ENCODE data around the gene SYNE3. TPM values are rescaled to one million over a fixed set of nuclear protein-coding genes. Genes with fewer than 3 reads are reported as not detected.
A peak's percentile ranks its signal among the peaks of the same experiment; 100 is the strongest.

SYNE3 gene
- total RNA-seq, 1 donor from 2014 or later = 21.4 TPM

GRCh38 chr14:95500201-95500681 is 16.2 kb downstream of the SYNE3 start:
- peak overlapping the region in 2 of 3 donors; percentile 2 to 54 for H3K9ac ChIP-seq (ENCODE audit: low read depth in 1 of 3, low read length in 3 of 3)
- H3K27ac ChIP-seq (ENCODE audit: low read depth, low read length) = no peak overlapping the region
- H3K4me3 ChIP-seq (ENCODE audit: low read length in 3 of 3) = peak overlapping the region in 1 of 3 donors; percentile 22
- H3K4me1 ChIP-seq (ENCODE audit: control insufficient read depth in 3 of 3, insufficient read depth in 3 of 3, low read length in 3 of 3) = peaks cover 54 to 58% (median 58%) of the 10 kb centered on the region in 3 donors
- H3K36me3 ChIP-seq (ENCODE audit: control insufficient read depth in 3 of 3, insufficient read depth in 3 of 3, low read length in 3 of 3) = no peaks in the 10 kb centered on the region
- H3K27me3 ChIP-seq (ENCODE audit: control insufficient read depth in 3 of 3, insufficient read depth in 3 of 3, low read length in 3 of 3) = no peaks in the 10 kb centered on the region
- H3K9me3 ChIP-seq (ENCODE audit: control insufficient read depth in 3 of 3, low read length in 3 of 3) = no peaks in the 10 kb centered on the region

GRCh38 chr14:95499354-95499750 is 17.1 kb downstream of the SYNE3 start:
- no peak overlapping the region for H3K4me3 ChIP-seq (ENCODE audit: low read length in 3 of 3)
- no peak overlapping the region for H3K27ac ChIP-seq (ENCODE audit: low read depth, low read length)
- H3K9me3 ChIP-seq (ENCODE audit: control insufficient read depth in 3 of 3, low read length in 3 of 3) = no peaks in the 10 kb centered on the region
- H3K36me3 ChIP-seq (ENCODE audit: control insufficient read depth in 3 of 3, insufficient read depth in 3 of 3, low read length in 3 of 3) = no peaks in the 10 kb centered on the region
- peaks cover 47 to 53% (median 51%) of the 10 kb centered on the region in 3 donors for H3K4me1 ChIP-seq (ENCODE audit: control insufficient read depth in 3 of 3, insufficient read depth in 3 of 3, low read length in 3 of 3)
- no peaks in the 10 kb centered on the region for H3K27me3 ChIP-seq (ENCODE audit: control insufficient read depth in 3 of 3, insufficient read depth in 3 of 3, low read length in 3 of 3)
- H3K9ac ChIP-seq (ENCODE audit: low read depth in 1 of 3, low read length in 3 of 3) = no peak overlapping the region

DNA sequence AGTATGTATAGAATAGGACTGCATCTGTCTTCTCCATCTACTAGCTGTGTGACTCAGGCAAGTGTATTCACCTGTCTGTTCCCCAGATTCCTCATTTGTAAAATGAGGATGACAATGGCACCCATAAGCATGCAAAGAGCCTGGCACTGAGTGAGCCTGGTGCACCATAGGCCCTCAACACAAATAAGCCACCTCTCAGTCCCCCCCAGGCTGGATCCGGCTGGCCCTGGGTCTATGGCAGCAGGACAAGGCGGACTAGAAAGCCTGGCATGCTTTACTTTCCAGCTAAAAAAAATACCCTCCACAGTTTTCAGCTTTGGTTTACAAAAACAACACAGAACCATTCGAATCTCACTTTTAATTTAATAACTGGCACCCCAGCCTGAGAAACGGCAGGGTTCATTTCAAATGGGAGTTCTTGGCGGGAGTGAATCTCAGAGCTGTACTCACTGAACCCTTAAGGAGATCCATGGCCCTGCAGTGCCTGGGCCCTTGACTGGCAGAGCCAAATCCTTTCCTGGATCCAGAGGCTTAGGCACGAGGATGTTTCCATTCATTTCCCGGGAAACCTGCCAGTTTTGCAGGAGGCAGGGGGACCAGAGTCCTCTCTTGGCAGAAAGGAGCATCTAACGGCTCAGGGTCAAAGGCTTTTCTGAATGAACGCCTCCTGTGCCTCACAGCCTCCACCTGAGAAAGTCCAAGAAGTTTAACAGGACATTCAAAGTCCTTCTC is 17.7 kb downstream of the SYNE3 start:
- Histone ChIP-seq H3K4me1 (ENCODE audit: control insufficient read depth in 3 of 3, insufficient read depth in 3 of 3, low read length in 3 of 3) (peaks cover 43 to 54% (median 48%) of the 10 kb centered on the region in 3 donors), H3K9me3 (ENCODE audit: control insufficient read depth in 3 of 3, low read length in 3 of 3) (no peaks in the 10 kb centered on the region), H3K4me3 (ENCODE audit: low read length in 3 of 3) (no peak overlapping the region), H3K36me3 (ENCODE audit: control insufficient read depth in 3 of 3, insufficient read depth in 3 of 3, low read length in 3 of 3) (no peaks in the 10 kb centered on the region), H3K27me3 (ENCODE audit: control insufficient read depth in 3 of 3, insufficient read depth in 3 of 3, low read length in 3 of 3) (no peaks in the 10 kb centered on the region), H3K9ac (ENCODE audit: low read depth in 1 of 3, low read length in 3 of 3) (no peak overlapping the region), H3K27ac (ENCODE audit: low read depth, low read length) (no peak overlapping the region)

DNA sequence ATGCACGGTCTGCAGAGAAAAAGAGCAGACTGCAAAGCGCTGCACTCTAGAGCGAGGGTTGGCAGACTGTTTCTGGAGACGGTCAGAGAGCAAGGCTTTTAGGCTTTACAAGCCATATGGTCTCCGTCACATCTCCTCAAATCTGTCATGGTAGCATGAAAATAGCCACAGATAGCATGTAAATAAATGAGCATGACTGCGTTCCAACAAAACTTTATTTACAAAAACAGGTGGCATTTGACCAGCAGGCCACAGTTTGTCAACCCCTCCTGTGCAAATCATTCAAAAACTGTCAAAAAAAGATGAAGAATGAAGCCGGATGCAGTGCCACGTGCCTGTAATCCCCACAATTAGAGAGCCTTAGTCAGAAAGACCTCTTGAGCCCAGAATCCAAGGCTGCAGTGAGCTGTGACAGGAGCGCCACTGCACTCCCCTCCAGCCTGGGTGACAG is 18.9 kb downstream of the SYNE3 start:
- Histone ChIP-seq H3K4me1 (ENCODE audit: control insufficient read depth in 3 of 3, insufficient read depth in 3 of 3, low read length in 3 of 3) (peaks cover 43 to 54% (median 48%) of the 10 kb centered on the region in 3 donors), H3K9me3 (ENCODE audit: control insufficient read depth in 3 of 3, low read length in 3 of 3) (no peaks in the 10 kb centered on the region), H3K27me3 (ENCODE audit: control insufficient read depth in 3 of 3, insufficient read depth in 3 of 3, low read length in 3 of 3) (no peaks in the 10 kb centered on the region), H3K36me3 (ENCODE audit: control insufficient read depth in 3 of 3, insufficient read depth in 3 of 3, low read length in 3 of 3) (no peaks in the 10 kb centered on the region), H3K9ac (ENCODE audit: low read depth in 1 of 3, low read length in 3 of 3) (no peak overlapping the region), H3K27ac (ENCODE audit: low read depth, low read length) (no peak overlapping the region), H3K4me3 (ENCODE audit: low read length in 3 of 3) (no peak overlapping the region)

DNA sequence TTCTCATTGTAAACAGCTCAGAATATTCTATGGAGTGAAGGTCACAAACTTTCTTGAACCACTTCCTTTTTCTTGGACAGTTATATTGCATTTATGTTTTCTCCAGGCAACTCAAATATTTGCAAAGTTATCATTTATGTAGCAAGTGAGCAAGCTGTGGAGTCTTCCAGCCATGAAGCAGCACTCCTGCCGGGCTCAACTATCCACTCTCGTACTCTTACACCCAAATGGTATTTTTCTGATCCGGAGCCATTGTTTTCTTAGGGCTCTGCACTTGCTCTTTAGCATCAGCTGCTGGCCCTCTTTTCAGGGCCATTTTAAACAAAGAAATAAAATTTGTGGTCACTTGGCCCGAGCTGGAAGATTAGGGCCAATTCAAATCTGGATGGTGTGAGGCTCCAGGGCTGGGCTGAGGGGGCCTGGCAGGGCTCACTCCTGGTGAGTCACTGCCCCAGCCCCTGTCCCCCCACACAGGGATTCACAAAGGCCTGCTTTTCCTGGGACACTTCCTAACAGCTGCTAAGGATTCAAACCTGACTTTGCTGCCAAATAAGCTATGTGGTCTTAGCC is 19.7 kb downstream of the SYNE3 start:
- no peaks in the 10 kb centered on the region for H3K27me3 ChIP-seq (ENCODE audit: control insufficient read depth in 3 of 3, insufficient read depth in 3 of 3, low read length in 3 of 3)
- H3K4me3 ChIP-seq (ENCODE audit: low read length in 3 of 3) = no peak overlapping the region
- H3K9ac ChIP-seq (ENCODE audit: low read depth in 1 of 3, low read length in 3 of 3) = no peak overlapping the region
- peaks cover 43 to 54% (median 45%) of the 10 kb centered on the region in 3 donors for H3K4me1 ChIP-seq (ENCODE audit: control insufficient read depth in 3 of 3, insufficient read depth in 3 of 3, low read length in 3 of 3)
- no peaks in the 10 kb centered on the region for H3K36me3 ChIP-seq (ENCODE audit: control insufficient read depth in 3 of 3, insufficient read depth in 3 of 3, low read length in 3 of 3)
- H3K27ac ChIP-seq (ENCODE audit: low read depth, low read length) = peak overlapping the region; percentile 51
- H3K9me3 ChIP-seq (ENCODE audit: control insufficient read depth in 3 of 3, low read length in 3 of 3) = no peaks in the 10 kb centered on the region

GRCh38 chr14:95496111-95496681 is 20.3 kb downstream of the SYNE3 start:
- H3K9ac ChIP-seq (ENCODE audit: low read depth in 1 of 3, low read length in 3 of 3) = no peak overlapping the region
- H3K4me3 ChIP-seq (ENCODE audit: low read length in 3 of 3) = peak overlapping the region in 1 of 3 donors; percentile 43
- no peaks in the 10 kb centered on the region for H3K27me3 ChIP-seq (ENCODE audit: control insufficient read depth in 3 of 3, insufficient read depth in 3 of 3, low read length in 3 of 3)
- no peaks in the 10 kb centered on the region for H3K9me3 ChIP-seq (ENCODE audit: control insufficient read depth in 3 of 3, low read length in 3 of 3)
- no peaks in the 10 kb centered on the region for H3K36me3 ChIP-seq (ENCODE audit: control insufficient read depth in 3 of 3, insufficient read depth in 3 of 3, low read length in 3 of 3)
- H3K27ac ChIP-seq (ENCODE audit: low read depth, low read length) = peak overlapping the region; percentile 51
- H3K4me1 ChIP-seq (ENCODE audit: control insufficient read depth in 3 of 3, insufficient read depth in 3 of 3, low read length in 3 of 3) = peaks cover 41 to 51% (median 42%) of the 10 kb centered on the region in 3 donors

- Histone ChIP-seq H3K4me1 (ENCODE audit: control insufficient read depth in 3 of 3, insufficient read depth in 3 of 3, low read length in 3 of 3) (peaks cover 42 to 51% (median 43%) of the 10 kb centered on the region in 3 donors), H3K4me3 (ENCODE audit: low read length in 3 of 3) (no peak overlapping the region), H3K9me3 (ENCODE audit: control insufficient read depth in 3 of 3, low read length in 3 of 3) (no peaks in the 10 kb centered on the region), H3K27ac (ENCODE audit: low read depth, low read length) (peak overlapping the region; percentile 51), H3K27me3 (ENCODE audit: control insufficient read depth in 3 of 3, insufficient read depth in 3 of 3, low read length in 3 of 3) (no peaks in the 10 kb centered on the region), H3K36me3 (ENCODE audit: control insufficient read depth in 3 of 3, insufficient read depth in 3 of 3, low read length in 3 of 3) (no peaks in the 10 kb centered on the region), H3K9ac (ENCODE audit: low read depth in 1 of 3, low read length in 3 of 3) (no peak overlapping the region)
These were observed 20.9 kb downstream of the SYNE3 start for GRCh38 chr14:95495538-95496025.

DNA sequence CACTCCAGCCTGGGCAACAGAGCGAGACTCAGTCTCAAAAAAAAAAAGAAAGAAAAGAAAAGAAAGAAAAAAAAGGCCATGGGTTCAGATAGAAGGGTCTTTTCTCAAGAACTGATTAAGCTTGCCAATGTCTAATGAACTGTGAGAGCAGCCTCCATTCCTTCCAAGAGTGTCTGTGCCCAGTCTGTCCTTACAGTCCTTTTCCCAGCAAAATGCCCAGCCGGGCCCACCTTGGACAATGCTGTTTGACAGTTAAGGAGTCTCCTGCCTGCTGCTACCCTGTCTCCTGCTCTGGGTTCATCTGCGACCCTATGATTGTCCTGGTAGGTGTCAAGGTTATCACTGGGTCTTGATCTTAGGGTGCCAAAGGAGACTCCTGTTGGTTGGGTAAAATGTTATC is 21.4 kb downstream of the SYNE3 start:
- no peaks in the 10 kb centered on the region for H3K27me3 ChIP-seq (ENCODE audit: control insufficient read depth in 3 of 3, insufficient read depth in 3 of 3, low read length in 3 of 3)
- H3K4me1 ChIP-seq (ENCODE audit: control insufficient read depth in 3 of 3, insufficient read depth in 3 of 3, low read length in 3 of 3) = peaks cover 42 to 51% (median 43%) of the 10 kb centered on the region in 3 donors
- H3K9ac ChIP-seq (ENCODE audit: low read depth in 1 of 3, low read length in 3 of 3) = no peak overlapping the region
- H3K4me3 ChIP-seq (ENCODE audit: low read length in 3 of 3) = no peak overlapping the region
- H3K36me3 ChIP-seq (ENCODE audit: control insufficient read depth in 3 of 3, insufficient read depth in 3 of 3, low read length in 3 of 3) = no peaks in the 10 kb centered on the region
- H3K9me3 ChIP-seq (ENCODE audit: control insufficient read depth in 3 of 3, low read length in 3 of 3) = no peaks in the 10 kb centered on the region
- H3K27ac ChIP-seq (ENCODE audit: low read depth, low read length) = no peak overlapping the region

DNA sequence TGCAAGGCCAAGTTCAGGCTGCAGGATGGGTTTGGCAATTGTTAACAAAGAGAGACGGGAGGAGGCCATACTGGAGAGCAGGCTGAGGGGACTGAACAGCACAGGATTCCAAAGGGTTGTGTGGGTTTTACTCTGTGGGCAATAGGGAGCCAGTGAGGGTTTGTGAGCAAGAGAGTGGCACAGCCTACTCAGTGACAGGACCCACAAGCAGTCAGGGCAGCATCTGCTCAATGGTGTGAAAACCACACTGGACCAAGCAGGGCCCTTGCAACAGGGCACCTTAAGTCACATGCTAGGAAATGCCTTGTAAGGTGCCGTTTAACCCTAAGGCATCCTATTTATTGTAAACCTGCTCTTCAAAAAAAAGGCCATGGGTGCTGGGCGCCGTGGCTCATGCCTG is 22.0 kb downstream of the SYNE3 start:
- no peaks in the 10 kb centered on the region for H3K9me3 ChIP-seq (ENCODE audit: control insufficient read depth in 3 of 3, low read length in 3 of 3)
- peaks cover 45 to 54% (median 46%) of the 10 kb centered on the region in 3 donors for H3K4me1 ChIP-seq (ENCODE audit: control insufficient read depth in 3 of 3, insufficient read depth in 3 of 3, low read length in 3 of 3)
- no peak overlapping the region for H3K27ac ChIP-seq (ENCODE audit: low read depth, low read length)
- H3K27me3 ChIP-seq (ENCODE audit: control insufficient read depth in 3 of 3, insufficient read depth in 3 of 3, low read length in 3 of 3) = no peaks in the 10 kb centered on the region
- no peak overlapping the region for H3K9ac ChIP-seq (ENCODE audit: low read depth in 1 of 3, low read length in 3 of 3)
- no peak overlapping the region for H3K4me3 ChIP-seq (ENCODE audit: low read length in 3 of 3)
- H3K36me3 ChIP-seq (ENCODE audit: control insufficient read depth in 3 of 3, insufficient read depth in 3 of 3, low read length in 3 of 3) = no peaks in the 10 kb centered on the region

DNA sequence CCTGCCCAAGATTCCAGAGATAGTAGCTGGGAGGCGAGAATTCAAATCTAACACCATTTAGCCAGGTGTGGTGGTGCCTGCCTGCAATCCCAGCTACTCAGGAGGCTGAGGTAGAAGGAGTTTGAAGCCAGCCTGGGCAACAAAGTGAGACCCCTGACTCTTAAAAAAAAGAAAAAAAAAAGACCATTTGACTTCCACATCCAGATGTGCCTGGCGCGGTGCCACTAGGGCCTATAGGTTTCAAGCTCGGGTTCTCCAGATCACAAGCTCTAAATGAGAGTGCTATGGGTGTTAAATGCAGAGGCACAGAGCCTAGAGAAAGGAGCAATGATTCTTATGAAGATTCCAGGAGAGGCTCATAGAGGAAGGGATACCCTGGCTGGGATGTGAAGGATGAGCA is 22.5 kb downstream of the SYNE3 start:
- no peaks in the 10 kb centered on the region for H3K9me3 ChIP-seq (ENCODE audit: control insufficient read depth in 3 of 3, low read length in 3 of 3)
- no peaks in the 10 kb centered on the region for H3K36me3 ChIP-seq (ENCODE audit: control insufficient read depth in 3 of 3, insufficient read depth in 3 of 3, low read length in 3 of 3)
- H3K27ac ChIP-seq (ENCODE audit: low read depth, low read length) = no peak overlapping the region
- peaks cover 45 to 54% (median 46%) of the 10 kb centered on the region in 3 donors for H3K4me1 ChIP-seq (ENCODE audit: control insufficient read depth in 3 of 3, insufficient read depth in 3 of 3, low read length in 3 of 3)
- no peak overlapping the region for H3K4me3 ChIP-seq (ENCODE audit: low read length in 3 of 3)
- H3K27me3 ChIP-seq (ENCODE audit: control insufficient read depth in 3 of 3, insufficient read depth in 3 of 3, low read length in 3 of 3) = no peaks in the 10 kb centered on the region
- H3K9ac ChIP-seq (ENCODE audit: low read depth in 1 of 3, low read length in 3 of 3) = no peak overlapping the region
